Measurements from ENCODE around the gene TBX3.

The TBX3 gene

DNA sequence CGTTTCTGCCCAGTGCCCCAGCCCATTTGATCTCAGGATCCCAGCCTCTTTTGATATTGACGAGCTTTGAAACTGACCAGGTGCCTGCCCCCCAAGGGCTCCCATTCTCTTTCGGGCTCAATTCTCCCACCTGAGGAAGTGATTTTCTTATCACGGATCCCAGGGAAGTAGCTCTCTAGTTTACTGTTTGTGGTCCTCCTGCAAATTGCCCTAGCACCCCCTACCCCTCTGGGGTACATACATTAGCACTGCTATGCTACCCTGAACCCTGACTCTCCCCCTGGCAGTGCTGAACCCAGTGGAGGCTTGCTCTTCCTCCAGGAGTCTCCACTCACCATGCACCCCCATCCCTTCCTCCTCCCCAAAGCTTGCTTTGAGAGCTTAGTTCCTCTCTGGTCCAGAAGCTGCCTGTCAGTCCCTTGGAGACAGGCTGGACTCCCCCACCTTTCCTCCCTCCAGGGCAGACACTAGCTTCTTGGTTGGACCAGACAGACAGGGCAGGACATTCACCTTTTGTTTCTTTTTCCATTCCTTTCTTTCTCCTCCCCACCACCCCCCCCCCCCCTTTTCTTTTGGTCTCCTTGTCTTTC lies 4.4 kb upstream of the TBX3 start:
- no peak overlapping the region for H3K4me3 ChIP-seq (ENCODE audit: control insufficient read depth, low read depth, low read length)
- DNase-seq (ENCODE audit: low read depth) = no peak
- no peak for TF ChIP-seq CTCF (conservative IDR thresholded peaks at IDR 0.05; ENCODE audit: control insufficient read depth, insufficient read depth, low read depth, low read length)

GRCh38 chr12:114687802-114688201 lies 3.8 kb upstream of the TBX3 start:
- DNase-seq (ENCODE audit: low read depth) = no peak
- TF ChIP-seq CTCF (conservative IDR thresholded peaks at IDR 0.05; ENCODE audit: control insufficient read depth, insufficient read depth, low read depth, low read length) = no peak
- H3K4me3 ChIP-seq (ENCODE audit: control insufficient read depth, low read depth, low read length) = no peak overlapping the region

- DNase-seq (ENCODE audit: low read depth) = no peak
- TF ChIP-seq CTCF (conservative IDR thresholded peaks at IDR 0.05; ENCODE audit: control insufficient read depth, insufficient read depth, low read depth, low read length) = no peak
- no peak overlapping the region for H3K4me3 ChIP-seq (ENCODE audit: control insufficient read depth, low read depth, low read length)
These were observed 3.0 kb upstream of the TBX3 start for GRCh38 chr12:114686773-114687500.

- no peak overlapping the region for H3K4me3 ChIP-seq (ENCODE audit: control insufficient read depth, low read depth, low read length)
- TF ChIP-seq CTCF (conservative IDR thresholded peaks at IDR 0.05; ENCODE audit: control insufficient read depth, insufficient read depth, low read depth, low read length) = no peak
- no peak for DNase-seq (ENCODE audit: low read depth)
These were observed 2.4 kb upstream of the TBX3 start for GRCh38 chr12:114686426-114686772.

- DNase-seq (ENCODE audit: low read depth) = no peak
- H3K4me3 ChIP-seq (ENCODE audit: control insufficient read depth, low read depth, low read length) = no peak overlapping the region
- no peak for TF ChIP-seq CTCF (conservative IDR thresholded peaks at IDR 0.05; ENCODE audit: control insufficient read depth, insufficient read depth, low read depth, low read length)
These were observed 1.9 kb upstream of the TBX3 start for GRCh38 chr12:114685869-114686268.

DNA sequence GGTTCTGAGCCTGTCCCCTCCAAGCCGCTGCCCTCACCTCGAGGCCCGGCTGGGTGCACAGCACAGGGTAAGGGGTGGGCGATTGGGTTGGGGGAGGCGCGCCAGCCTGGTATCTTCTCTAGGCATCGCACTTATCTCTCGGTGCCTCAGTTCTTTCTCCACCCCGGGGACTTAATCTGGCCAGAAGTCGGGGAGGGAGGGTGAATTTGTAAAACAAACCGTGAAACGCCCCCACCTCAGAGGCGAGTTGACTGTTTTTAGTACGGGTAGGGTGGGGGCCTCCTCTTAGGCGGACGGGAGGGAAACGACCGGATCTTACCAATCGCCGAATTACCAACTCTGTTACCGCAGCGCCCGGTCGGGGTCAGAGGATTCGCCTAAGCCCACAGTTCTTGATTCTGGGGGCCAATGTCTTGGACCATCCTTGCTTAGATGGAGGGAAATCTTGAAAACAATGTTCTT lies 1.4 kb upstream of the TBX3 start:
- no peak for DNase-seq (ENCODE audit: low read depth)
- H3K4me3 ChIP-seq (ENCODE audit: control insufficient read depth, low read depth, low read length) = peak overlapping the region; percentile 55
- TF ChIP-seq CTCF (conservative IDR thresholded peaks at IDR 0.05; ENCODE audit: control insufficient read depth, insufficient read depth, low read depth, low read length) = no peak

Measured in fibroblast of mammary gland (primary cell).